SU-DHL-6 (cell line): Measurements from ENCODE around the gene BLTP3B.

ENCODE experiments used
- EZH2phosphoT487 ChIP-seq: fragments of 200-600 bp; sonication (generic), shearing (Covaris generic); conservative IDR thresholded peaks from 2 replicates; pipeline ENCODE4 v1.6.1; 2018; ENCODE audit warnings: mild to moderate bottlenecking, antibody characterized with exemption, low read length, moderate library complexity, mixed read lengths
- TF ChIP-seq, protein P1 (sequence below): fragments of 200-600 bp; sonication (generic); IDR thresholded peaks from one replicate; pipeline ENCODE4 v1.5.1; 2017; ENCODE audit warnings: antibody characterized with exemption, mild to moderate bottlenecking, low read length, moderate library complexity; ENCODE audit not compliant: insufficient read depth, poor library complexity, severe bottlenecking

DNA sequence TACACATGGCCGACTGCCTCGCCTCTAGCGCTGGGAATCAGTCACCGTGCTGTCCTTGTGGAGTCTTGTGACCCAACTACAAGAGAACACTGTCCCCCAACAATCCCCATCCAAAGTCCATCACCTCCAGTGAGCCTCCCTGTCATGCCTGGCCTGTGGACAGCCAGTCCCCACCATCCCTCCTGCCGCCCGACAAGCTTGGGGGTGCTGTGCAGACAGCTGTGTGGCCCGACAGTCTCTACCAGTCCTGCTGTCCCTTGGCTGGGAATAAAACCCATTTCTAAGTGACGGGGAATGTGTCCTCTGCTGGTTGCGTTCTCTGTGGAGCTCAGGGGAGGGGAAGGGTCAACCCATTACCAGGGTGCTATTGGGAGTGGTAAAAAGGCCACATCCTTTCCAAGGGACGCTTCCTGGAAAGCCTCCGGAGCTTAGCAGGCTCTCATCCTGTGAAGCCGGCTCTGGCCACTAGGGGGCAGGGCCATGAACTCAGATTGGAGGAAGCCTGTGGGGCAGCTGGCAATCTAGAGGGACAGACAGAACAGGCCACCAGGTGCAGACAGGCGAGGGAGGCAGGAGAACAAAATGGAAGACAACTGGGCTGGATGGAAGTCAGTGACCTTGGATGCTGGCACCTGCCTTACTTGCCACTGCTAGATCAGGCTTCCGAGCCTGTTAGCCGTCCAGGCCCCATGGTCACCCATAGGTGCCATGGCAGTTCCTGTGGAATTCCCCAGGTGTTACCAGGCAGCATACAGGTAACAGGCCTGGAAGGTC lies 12.0 kb upstream of the BLTP3B start:
- TF ChIP-seq, protein P1, sequence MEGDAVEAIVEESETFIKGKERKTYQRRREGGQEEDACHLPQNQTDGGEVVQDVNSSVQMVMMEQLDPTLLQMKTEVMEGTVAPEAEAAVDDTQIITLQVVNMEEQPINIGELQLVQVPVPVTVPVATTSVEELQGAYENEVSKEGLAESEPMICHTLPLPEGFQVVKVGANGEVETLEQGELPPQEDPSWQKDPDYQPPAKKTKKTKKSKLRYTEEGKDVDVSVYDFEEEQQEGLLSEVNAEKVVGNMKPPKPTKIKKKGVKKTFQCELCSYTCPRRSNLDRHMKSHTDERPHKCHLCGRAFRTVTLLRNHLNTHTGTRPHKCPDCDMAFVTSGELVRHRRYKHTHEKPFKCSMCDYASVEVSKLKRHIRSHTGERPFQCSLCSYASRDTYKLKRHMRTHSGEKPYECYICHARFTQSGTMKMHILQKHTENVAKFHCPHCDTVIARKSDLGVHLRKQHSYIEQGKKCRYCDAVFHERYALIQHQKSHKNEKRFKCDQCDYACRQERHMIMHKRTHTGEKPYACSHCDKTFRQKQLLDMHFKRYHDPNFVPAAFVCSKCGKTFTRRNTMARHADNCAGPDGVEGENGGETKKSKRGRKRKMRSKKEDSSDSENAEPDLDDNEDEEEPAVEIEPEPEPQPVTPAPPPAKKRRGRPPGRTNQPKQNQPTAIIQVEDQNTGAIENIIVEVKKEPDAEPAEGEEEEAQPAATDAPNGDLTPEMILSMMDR = peak; percentile 85
- no peak for TF ChIP-seq EZH2phosphoT487
